Measurements from ENCODE around the gene HOXC11.
A peak's percentile ranks its signal among the peaks of the same experiment; 100 is the strongest.

HOXC11 gene

DNA sequence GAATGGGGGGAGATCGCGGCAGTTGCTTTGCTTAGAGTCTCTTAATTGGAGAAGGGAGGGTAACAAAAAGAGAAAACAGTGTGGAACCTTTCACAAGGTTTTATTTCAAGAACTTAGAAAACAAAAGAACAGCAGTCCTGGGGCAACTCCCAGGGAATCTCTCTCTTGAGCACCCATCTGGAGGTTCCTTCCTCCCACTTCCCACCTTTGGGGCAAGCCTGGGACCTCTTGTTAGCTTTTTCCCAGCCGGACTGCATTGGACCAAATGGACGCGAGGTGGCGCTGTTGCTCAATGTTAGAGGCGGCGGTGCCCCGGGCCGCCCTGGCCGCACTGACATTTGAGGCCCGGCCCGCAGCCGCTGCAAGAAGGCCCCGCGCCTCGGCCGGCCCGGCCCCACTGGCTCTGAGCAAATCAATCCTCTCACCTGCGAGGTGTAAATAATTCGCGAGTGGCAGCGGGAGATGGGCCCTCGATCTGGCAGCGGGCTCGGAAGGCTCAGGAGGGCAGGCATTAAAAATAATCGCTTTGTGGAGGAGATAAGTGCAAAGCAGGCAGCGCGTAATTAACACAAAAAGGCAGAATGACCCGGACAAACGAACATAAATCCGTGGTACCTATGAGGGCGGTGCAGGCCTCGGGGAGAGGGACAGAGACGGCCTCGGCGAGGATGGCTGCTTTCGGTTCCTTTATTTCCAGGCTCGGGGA, 33.1 kb downstream of the HOXC11 start:
- DNase-seq (peak; percentile 88), ATAC-seq (peak; percentile 90)
- no peak overlapping the region for H3K27ac Mint-ChIP-seq
- H3K4me3 Mint-ChIP-seq, result peak overlapping the region; percentile 60
- H3K9me3 Mint-ChIP-seq, result no peaks in the 10 kb centered on the region
- H3K36me3 Mint-ChIP-seq (ENCODE audit: low read depth), result no peaks in the 10 kb centered on the region
- peaks cover 92% of the 10 kb centered on the region for H3K27me3 Mint-ChIP-seq
- H3K4me1 Mint-ChIP-seq, result peaks cover 27% of the 10 kb centered on the region

- Mint-ChIP-seq H3K36me3 (ENCODE audit: low read depth) (no peaks in the 10 kb centered on the region), H3K27me3 (peaks cover 92% of the 10 kb centered on the region), H3K4me1 (peaks cover 32% of the 10 kb centered on the region), H3K4me3 (peak overlapping the region; percentile 60), H3K9me3 (no peaks in the 10 kb centered on the region), H3K27ac (no peak overlapping the region)
- no peak for ATAC-seq
- no peak for DNase-seq
Observed at GRCh38 chr12:54006559-54007220, 33.8 kb downstream of the HOXC11 start.

DNA sequence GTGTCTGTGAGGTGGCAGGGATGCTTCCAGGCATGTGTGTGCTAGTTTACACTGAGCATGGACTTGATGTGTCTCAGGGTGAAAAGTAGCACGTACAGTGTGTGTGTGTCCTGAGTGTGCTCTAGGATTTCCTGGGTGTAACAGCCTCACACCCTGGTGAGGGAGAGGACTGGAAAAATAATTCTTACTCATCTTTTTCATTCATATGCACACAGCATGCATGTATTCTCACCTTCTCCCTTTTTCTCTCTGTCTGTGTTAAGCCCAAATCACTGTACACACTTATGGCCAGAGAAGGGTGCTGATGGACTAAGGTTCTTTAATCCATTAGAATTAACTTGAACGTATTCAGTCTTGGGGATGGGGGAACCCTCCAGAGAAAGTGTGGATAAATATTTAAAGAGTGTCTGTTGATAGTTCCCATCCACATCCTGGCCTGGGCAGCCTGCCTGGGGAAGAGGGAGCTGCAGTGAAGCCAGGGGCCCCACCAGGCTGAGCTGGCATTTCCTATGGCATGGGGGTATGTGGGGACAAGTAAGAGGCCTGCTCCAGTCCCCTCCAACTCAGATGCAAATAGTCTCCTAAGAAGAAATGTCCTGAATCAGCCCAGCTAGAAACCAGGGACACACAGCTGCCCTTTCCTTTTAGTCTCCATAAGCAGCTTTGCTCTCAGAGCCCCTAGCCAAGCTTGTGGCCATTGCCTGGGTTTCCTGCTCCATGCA, 34.8 kb downstream of the HOXC11 start:
- DNase-seq (no peak), ATAC-seq (no peak)
- H3K4me3 Mint-ChIP-seq, result no peak overlapping the region
- peaks cover 92% of the 10 kb centered on the region for H3K27me3 Mint-ChIP-seq
- no peaks in the 10 kb centered on the region for H3K9me3 Mint-ChIP-seq
- H3K36me3 Mint-ChIP-seq (ENCODE audit: low read depth), result no peaks in the 10 kb centered on the region
- H3K4me1 Mint-ChIP-seq, result peaks cover 30% of the 10 kb centered on the region
- H3K27ac Mint-ChIP-seq, result no peak overlapping the region

GRCh38 chr12:54008260-54008552, 35.3 kb downstream of the HOXC11 start:
- Mint-ChIP-seq H3K36me3 (ENCODE audit: low read depth) (no peaks in the 10 kb centered on the region), H3K27me3 (peaks cover 91% of the 10 kb centered on the region), H3K4me3 (no peak overlapping the region), H3K9me3 (no peaks in the 10 kb centered on the region), H3K4me1 (peaks cover 30% of the 10 kb centered on the region), H3K27ac (no peak overlapping the region)
- ATAC-seq (no peak), DNase-seq (no peak)

DNA sequence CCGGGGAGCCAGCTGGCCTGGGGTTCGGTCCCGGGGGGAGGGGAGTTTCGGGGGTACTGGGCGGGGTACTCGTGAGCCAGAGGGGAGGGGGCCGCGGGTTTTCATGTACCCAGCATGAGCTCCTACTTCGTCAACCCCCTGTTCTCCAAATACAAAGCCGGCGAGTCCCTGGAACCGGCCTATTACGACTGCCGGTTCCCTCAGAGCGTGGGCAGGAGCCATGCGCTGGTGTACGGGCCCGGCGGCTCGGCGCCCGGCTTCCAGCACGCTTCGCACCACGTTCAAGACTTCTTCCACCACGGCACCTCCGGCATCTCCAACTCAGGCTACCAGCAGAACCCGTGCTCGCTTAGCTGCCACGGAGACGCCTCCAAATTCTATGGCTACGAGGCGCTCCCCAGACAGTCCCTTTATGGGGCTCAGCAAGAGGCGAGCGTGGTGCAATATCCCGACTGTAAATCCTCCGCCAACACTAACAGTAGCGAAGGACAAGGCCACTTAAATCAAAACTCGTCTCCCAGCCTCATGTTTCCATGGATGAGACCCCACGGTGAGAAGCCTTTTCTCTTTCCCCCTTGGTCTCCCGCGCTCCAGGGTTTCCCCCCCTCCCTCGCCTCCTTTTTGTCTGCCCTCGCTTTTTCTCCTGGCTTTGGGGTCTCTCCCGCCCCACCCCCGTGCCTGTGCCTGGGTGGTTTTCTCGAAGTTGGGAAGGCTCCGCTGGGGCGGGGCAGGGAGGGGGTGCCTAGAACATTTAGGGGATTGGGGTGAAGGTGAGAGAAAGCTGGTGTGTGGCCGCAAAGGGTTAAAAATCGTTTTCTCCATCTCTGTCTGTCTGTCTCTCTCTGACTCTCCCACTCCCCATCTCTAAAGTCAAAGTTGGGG, 36.5 kb downstream of the HOXC11 start:
- no peak for ATAC-seq
- Mint-ChIP-seq H3K9me3 (no peaks in the 10 kb centered on the region), H3K36me3 (ENCODE audit: low read depth) (no peaks in the 10 kb centered on the region), H3K27ac (peak overlapping the region; percentile 42), H3K4me1 (peaks cover 30% of the 10 kb centered on the region), H3K27me3 (peaks cover 93% of the 10 kb centered on the region), H3K4me3 (peak overlapping the region; percentile 59)
- no peak for DNase-seq

DNA sequence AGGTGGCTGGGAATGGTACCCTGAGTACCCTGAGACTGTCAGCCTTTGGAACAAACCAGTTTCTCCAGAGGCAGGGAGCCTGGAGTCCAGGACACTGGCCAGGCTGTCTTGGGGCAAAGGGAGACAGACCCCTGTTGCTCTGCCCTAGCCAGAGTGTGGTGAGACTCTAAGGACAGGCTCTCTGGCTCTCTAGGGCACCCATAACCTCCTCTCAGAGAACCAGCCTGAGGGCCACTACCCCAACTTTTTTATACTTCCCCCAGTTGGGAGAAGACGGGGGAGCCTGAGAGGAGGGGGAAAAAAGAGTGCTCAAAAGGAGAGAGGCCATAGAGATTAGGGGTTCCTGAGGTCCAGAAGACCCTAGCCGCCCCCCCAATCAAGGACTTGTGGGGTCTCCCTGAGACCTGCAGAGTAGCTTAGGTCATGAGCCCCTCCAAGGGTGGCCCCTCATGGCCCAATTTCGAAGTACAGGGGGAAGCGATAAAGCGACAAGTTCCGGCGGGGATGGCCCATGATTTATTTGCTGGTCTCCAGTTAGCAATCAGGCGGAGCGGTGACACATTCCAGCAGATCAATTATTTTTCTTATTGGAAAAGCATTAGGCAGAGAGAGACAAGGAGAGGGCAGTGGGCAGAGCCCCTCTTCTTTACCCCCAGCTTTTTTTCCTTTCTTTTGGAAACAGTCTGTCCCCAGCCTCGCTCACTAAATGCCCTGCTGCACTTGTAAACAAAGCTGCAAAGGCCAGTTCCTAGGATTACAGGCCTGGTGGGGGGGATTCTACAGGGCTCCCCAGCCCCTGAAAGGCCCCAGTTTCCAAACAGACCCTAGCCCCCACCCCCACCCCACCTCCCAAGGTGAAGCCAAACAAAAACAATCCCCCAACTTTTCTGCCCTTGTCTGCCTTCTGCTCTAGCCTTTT, 37.4 kb downstream of the HOXC11 start:
- ATAC-seq, result no peak
- Mint-ChIP-seq H3K27me3 (peaks cover 93% of the 10 kb centered on the region), H3K27ac (peak overlapping the region; percentile 42), H3K4me1 (peaks cover 33% of the 10 kb centered on the region), H3K4me3 (no peak overlapping the region), H3K9me3 (no peaks in the 10 kb centered on the region), H3K36me3 (ENCODE audit: low read depth) (no peaks in the 10 kb centered on the region)
- DNase-seq, result no peak

GRCh38 chr12:54010972-54011664, 38.2 kb downstream of the HOXC11 start:
- DNase-seq, result no peak
- Mint-ChIP-seq H3K4me1 (peaks cover 26% of the 10 kb centered on the region), H3K9me3 (no peaks in the 10 kb centered on the region), H3K27me3 (peaks cover 93% of the 10 kb centered on the region), H3K4me3 (no peak overlapping the region), H3K27ac (no peak overlapping the region), H3K36me3 (ENCODE audit: low read depth) (no peaks in the 10 kb centered on the region)
- no peak for ATAC-seq

DNA sequence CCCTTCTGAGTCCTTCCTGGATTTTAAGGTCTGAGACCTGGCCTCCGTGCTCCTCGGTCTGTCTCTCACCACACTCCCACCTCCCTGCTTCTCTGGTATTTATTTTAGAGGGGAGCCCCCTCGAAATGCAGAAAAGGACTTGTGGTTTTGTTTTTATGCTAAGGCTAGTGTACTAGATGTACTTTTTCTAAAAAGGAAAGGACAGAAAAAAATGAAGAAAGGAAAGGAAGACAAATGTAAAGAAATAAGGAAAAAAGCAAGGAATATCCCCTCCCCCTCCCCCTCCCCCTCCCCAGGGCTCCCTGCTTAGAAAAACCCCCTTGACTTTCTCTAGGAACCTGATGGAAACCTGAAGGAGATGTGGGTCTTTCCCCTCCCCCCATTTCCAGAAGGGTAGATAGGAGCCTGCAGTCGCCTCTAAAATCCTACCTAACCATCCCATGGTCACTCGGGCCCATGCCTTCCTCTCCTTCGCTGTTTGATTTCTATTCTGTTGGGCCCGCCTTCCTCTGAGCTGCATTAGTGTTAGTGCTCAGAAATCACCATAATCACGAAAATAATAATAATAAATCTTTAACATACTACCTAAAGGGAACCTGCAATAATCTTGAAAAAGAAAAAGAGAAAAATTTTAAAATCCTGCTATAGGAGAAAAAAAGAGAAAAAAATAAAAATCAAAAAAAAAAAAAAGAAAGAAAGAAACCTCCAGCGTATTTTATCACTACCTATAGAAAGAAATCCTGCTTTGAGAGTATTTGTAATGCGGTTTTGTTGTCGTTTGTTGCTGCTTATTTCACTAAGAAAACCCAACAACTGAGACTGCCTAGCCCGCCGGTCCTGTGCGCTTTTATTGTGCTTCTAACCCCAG, 39.0 kb downstream of the HOXC11 start:
- DNase-seq (no peak), ATAC-seq (no peak)
- H3K4me3 Mint-ChIP-seq, result no peak overlapping the region
- no peak overlapping the region for H3K27ac Mint-ChIP-seq
- H3K9me3 Mint-ChIP-seq, result no peaks in the 10 kb centered on the region
- H3K27me3 Mint-ChIP-seq, result peaks cover 91% of the 10 kb centered on the region
- H3K36me3 Mint-ChIP-seq (ENCODE audit: low read depth), result no peaks in the 10 kb centered on the region
- H3K4me1 Mint-ChIP-seq, result peaks cover 19% of the 10 kb centered on the region

- no peaks in the 10 kb centered on the region for H3K9me3 Mint-ChIP-seq
- H3K27me3 Mint-ChIP-seq, result peaks cover 89% of the 10 kb centered on the region
- H3K4me1 Mint-ChIP-seq, result peaks cover 27% of the 10 kb centered on the region
- no peak for DNase-seq
- no peaks in the 10 kb centered on the region for H3K36me3 Mint-ChIP-seq (ENCODE audit: low read depth)
- H3K27ac Mint-ChIP-seq, result no peak overlapping the region
- H3K4me3 Mint-ChIP-seq, result no peak overlapping the region
- no peak for ATAC-seq
Observed at GRCh38 chr12:54012631-54013409, 39.9 kb downstream of the HOXC11 start.

DNA sequence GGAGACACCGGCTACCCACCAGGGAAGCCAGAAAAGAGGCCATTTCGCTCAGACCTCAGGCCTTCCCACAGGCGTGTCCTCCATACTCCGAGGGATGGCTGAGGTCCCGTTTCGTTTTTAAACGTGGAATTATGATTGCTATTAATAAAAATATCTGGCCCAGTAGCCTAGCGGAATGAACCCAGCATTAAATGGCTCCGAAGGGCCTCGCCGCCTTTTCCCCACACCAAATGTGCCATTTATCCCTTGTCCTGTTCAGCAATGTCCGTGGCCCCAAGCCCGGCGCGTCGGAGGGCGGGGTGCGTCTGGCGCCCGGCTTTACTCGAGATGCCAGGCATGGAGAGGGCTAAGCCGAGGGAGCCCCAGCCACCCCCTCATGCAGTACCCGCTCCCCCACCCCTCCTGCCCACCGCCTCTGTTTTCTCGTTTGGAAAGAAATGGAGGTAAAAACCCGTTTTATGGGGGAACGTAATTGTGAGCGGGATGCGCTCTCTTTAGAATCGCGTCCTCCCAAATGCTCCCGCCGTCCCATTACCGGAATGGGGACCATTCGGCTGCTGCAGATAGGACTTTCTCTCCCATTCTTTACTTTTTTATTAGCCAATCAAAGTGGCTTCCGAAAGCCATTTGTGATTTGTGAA, 41.6 kb downstream of the HOXC11 start:
- H3K4me3 Mint-ChIP-seq, result no peak overlapping the region
- H3K27me3 Mint-ChIP-seq, result peaks cover 81% of the 10 kb centered on the region
- no peak for ATAC-seq
- H3K27ac Mint-ChIP-seq, result no peak overlapping the region
- no peaks in the 10 kb centered on the region for H3K36me3 Mint-ChIP-seq (ENCODE audit: low read depth)
- H3K4me1 Mint-ChIP-seq, result peaks cover 28% of the 10 kb centered on the region
- no peaks in the 10 kb centered on the region for H3K9me3 Mint-ChIP-seq
- DNase-seq, result no peak

- peaks cover 80% of the 10 kb centered on the region for H3K27me3 Mint-ChIP-seq
- H3K27ac Mint-ChIP-seq, result no peak overlapping the region
- ATAC-seq, result no peak
- no peak for DNase-seq
- no peaks in the 10 kb centered on the region for H3K9me3 Mint-ChIP-seq
- no peak overlapping the region for H3K4me3 Mint-ChIP-seq
- peaks cover 24% of the 10 kb centered on the region for H3K4me1 Mint-ChIP-seq
- no peaks in the 10 kb centered on the region for H3K36me3 Mint-ChIP-seq (ENCODE audit: low read depth)
Observed at GRCh38 chr12:54015018-54015931, 42.3 kb downstream of the HOXC11 start.

All from activated naive CD8-positive, alpha-beta T cell treated with anti-CD3 and anti-CD28 coated beads, Interleukin-2, amount 50 U/mL, for 24 hours (primary cell).